G401 (cell line): ENCODE results near the gene NCAN. TPM values are rescaled to one million over a fixed set of nuclear protein-coding genes. Genes with fewer than 3 reads are reported as not detected.
A peak's percentile ranks its signal among the peaks of the same experiment; 100 is the strongest.
"Not testable (repeated sequence)": the region's sequence is repeated elsewhere in the genome, so short reads cannot be mapped to it uniquely, and the experiment has no call there.

Source experiments
- DNase-seq: peaks from one replicate; pipeline ENCODE4 v3.0.0-alpha.2; 2015; ENCODE audit warnings: low spot score
- in situ Hi-C: cut with HindIII; loops from 2 replicates; pipeline ENCODE4 v1.10.0; 2016; ENCODE audit warnings: low sequenced_read_pairs, mixed read lengths
- total RNA-seq: library from RNA; depleted of rRNA; stranded (reverse); fragments of >200 nt; shearing (Covaris generic); gene quantifications from 2 replicates; pipeline ENCODE4 v1.2.3, GENCODE V29; 2014

Gene NCAN
- total RNA-seq, 1 experiment from 2014 or later, result 0.37 TPM

- in situ Hi-C loops, result no loop called here
- DNase-seq, result no peak
Observed at GRCh38 chr19:19217099-19217498, 5.3 kb downstream of the NCAN start.

GRCh38 chr19:19218911-19219310 is 7.2 kb downstream of the NCAN start:
- in situ Hi-C loops, result no loop called here
- DNase-seq, result no peak

GRCh38 chr19:19221000-19221399 is 9.2 kb downstream of the NCAN start:
- in situ Hi-C loops, DNase-seq: not testable (repeated sequence)

DNA sequence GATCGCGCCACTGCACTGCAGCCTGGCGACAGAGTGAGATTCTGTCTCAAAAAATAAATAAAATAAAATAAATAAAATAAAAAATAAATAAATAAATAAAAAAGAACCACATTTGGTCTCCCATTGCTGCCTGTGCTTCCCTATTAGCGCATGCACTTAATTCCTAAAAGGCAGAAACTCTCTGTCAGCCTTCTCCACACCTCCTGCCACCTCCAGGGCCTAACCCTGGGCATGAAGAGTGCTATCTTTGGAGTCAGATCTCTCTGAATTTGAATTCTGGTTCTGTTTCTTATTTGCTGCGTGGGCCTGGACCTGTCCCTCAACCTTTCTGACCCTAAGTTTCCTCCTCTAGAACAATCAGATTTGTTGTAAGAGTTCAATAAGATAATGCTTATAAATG is 11.3 kb downstream of the NCAN start:
- in situ Hi-C loops, result no loop called here
- no peak for DNase-seq

- in situ Hi-C loops, result no loop called here
- DNase-seq, result no peak
Observed at GRCh38 chr19:19223636-19224035, 11.9 kb downstream of the NCAN start.

- in situ Hi-C loops, result no loop called here
- DNase-seq, result no peak
Observed at GRCh38 chr19:19224150-19224851, 12.5 kb downstream of the NCAN start.

- in situ Hi-C loops, result no loop called here
- no peak for DNase-seq
Observed at GRCh38 chr19:19224852-19225494, 13.2 kb downstream of the NCAN start.

- no peak for DNase-seq
- in situ Hi-C loops, result no loop called here
Observed at GRCh38 chr19:19226204-19226603, 14.4 kb downstream of the NCAN start.

DNA sequence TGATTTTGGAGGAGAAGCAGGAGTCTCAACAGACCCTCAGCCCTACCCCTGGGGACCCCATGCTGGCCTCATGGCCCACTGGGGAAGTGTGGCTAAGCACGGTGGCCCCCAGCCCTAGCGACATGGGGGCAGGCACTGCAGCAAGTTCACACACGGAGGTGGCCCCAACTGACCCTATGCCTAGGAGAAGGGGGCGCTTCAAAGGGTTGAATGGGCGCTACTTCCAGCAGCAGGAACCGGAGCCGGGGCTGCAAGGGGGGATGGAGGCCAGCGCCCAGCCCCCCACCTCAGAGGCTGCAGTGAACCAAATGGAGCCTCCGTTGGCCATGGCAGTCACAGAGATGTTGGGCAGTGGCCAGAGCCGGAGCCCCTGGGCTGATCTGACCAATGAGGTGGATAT is 14.9 kb downstream of the NCAN start:
- in situ Hi-C loops, result no loop called here
- DNase-seq, result no peak

DNA sequence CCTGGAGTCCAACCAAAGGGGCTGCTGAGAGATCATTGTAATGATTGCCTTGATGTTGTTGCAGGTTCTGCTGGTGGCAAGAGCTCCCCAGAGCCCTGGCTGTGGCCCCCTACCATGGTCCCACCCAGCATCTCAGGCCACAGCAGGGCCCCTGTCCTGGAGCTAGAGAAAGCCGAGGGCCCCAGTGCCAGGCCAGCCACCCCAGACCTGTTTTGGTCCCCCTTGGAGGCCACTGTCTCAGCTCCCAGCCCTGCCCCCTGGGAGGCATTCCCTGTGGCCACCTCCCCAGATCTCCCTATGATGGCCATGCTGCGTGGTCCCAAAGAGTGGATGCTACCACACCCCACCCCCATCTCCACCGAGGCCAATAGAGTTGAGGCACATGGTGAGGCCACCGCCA is 15.5 kb downstream of the NCAN start:
- no peak for DNase-seq

DNA sequence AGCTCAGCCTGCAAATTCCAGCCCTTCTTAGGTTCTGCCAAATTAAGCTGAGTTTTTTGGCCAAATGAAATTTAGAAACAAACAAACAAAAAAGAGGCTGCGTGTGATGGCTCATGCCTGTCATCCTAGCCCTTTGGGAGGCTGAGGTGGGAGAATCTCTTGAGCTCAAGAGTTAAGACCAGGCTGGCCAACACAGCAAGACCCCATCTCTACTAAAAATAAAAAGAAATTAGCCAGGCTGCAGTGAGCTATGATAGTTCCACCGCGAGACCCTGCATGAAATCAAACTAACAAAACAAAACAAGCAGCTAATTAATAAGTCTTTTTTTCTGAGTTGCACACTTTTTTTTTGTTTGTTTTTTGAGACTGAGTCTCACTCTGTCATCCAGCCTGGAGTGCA is 17.9 kb downstream of the NCAN start:
- in situ Hi-C loops, result no loop called here
- DNase-seq, result no peak

More for the DNA sequence above, 15.5 kb downstream of the NCAN start:
- in situ Hi-C loops, result no loop called here

DNA sequence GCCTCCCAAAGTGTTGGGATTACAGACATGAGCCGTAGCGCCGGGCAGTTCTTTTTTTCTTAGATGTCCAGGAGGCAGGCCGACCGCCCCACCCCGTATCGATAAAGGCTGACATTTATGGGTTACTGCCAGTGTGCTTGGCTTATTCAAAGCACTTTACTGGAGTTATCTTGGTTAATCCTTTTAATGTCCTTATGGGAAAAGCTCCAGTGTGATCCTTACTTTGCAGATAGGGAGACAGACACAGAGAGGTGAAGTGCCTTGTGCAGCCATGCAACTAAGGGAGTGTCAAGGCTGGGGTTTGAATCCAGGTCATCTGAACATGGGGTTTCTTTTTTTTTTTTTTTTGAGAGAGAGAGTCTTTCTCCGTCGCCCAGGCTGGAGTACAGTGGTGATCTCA is 19.2 kb downstream of the NCAN start:
- in situ Hi-C loops, result no loop called here
- DNase-seq, result no peak

DNA sequence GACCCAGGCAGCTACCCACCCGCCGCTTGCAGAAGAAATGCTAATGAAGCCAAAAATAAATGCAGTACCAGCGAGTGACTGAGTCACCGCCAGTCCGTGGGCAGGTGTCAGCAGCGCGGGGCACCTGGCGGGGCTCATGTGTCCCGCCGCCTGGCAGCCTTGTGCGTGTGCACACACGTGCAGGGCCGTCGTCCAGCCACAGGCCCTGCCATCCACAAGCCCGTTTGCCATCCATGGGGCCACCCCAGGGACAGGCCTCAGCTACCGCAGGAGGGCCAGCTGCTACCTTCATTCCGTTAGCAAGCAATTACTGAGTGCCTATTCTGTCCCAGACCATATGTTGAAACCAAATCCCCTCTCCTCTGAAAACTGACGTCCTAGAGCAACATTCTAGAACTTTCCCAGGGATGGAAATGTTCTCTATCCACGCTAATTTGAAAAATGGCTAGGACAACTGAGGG is 20.5 kb downstream of the NCAN start:
- DNase-seq, result peak; percentile 58

GRCh38 chr19:19234220-19234816 is 22.6 kb downstream of the NCAN start:
- DNase-seq, result no peak
- in situ Hi-C loops, result no loop called here

More for the DNA sequence above, 20.5 kb downstream of the NCAN start:
- in situ Hi-C loops, result no loop called here

DNA sequence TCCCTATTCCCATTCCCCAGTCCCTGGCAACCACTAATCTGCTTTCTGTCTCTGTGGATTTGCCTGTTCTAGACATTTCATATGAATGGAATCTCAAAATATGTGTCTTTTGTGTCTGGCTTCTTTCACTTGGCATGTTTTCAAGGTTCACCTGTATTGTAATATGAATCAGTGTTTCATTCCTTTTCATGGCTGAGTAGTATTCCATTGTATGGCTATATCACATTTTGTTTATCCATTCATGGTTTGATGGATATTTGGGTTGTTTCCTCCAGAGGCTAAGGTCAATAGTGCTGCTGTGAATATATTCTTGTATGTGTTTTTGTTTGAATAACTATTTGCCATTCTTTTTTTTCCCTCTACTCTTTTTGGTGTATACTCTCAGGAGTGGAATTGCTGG is 24.4 kb downstream of the NCAN start:
- no peak for DNase-seq
- in situ Hi-C loops, result no loop called here

DNA sequence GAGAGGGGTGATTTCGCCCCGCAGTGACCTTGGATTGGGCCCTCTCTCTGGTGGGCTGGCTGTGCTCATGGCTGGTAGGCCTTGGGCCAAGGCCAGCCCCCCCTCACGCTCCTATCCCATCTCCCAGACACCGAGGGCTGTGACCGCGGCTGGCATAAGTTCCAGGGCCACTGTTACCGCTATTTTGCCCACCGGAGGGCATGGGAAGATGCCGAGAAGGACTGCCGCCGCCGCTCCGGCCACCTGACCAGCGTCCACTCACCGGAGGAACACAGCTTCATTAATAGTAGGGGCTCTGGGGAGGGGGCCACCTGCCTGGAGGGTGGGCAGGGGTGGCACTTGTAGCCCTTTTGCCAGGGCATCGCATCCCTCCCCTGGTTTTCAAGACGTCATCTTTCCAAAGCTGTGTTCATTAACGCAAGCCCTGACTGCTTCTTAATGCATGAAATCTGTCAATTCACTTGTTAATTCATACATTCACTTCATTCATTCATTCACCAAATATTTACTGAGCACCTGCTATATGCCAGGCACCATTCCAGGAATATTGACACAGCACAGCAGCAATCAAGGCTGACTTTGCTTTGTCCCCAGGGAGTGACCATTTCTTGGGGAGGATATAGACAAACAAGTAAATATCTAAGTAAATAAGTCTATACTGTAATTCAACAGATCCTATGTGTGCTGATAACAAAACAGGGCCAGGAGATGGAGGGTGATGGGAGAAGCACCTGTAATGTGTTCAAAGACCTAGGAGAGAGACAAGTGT is 26.6 kb downstream of the NCAN start:
- in situ Hi-C loops, result no loop called here

GRCh38 chr19:19239675-19240074 is 27.9 kb downstream of the NCAN start:
- no peak for DNase-seq
- in situ Hi-C loops, result no loop called here

More for the DNA sequence above, 26.6 kb downstream of the NCAN start:
- DNase-seq, result no peak

DNA sequence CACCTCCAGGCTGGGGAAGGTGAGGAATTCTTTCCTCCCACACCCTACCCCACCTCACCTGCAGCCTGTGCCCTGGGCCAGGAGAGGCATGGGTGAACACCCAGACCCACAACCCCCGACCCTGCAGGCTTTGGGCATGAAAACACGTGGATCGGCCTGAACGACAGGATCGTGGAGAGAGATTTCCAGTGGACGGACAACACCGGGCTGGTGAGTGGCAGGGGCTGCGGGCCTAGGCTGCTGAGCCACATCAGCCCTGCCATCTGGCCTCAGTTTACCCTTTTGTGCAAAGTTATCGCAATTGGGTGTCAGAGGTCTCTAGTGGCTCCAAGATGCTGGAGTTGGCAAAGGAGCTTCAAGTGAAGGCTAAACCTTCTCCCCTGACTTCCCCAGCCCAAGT is 28.7 kb downstream of the NCAN start:
- DNase-seq, result no peak
- in situ Hi-C loops, result no loop called here

GRCh38 chr19:19250196-19250801 is 38.5 kb downstream of the NCAN start:
- DNase-seq, result no peak
- in situ Hi-C loops, result loop anchor here (10.0 kb wide), 1 partner anchor 55 kb away; the partner anchor contains the start of genes BORCS8 and RFXANK
